Dendritic cell treated with granulocyte-macrophage colony-stimulating factor and Interleukin-4, amounts not matched to agents 40 ng/mL and 50 ng/mL, for 4 days (primary cell): ENCODE data around the gene ZNF717.
"Not testable (repeated sequence)": the region's sequence is repeated elsewhere in the genome, so short reads cannot be mapped to it uniquely, and the experiment has no call there.

Experiments used
- H3K27ac Mint-ChIP-seq: one replicate; pipeline ENCODE4 v1.8.0; 2022; ENCODE audit warnings: mild to moderate bottlenecking, mixed read lengths
- H3K27me3 Mint-ChIP-seq: one replicate; pipeline ENCODE4 v1.8.0; 2022; ENCODE audit warnings: mild to moderate bottlenecking, mixed read lengths
- H3K36me3 Mint-ChIP-seq: one replicate; pipeline ENCODE4 v1.8.0; 2022; ENCODE audit warnings: low read depth, mixed read lengths
- H3K4me1 Mint-ChIP-seq: one replicate; pipeline ENCODE4 v1.8.0; 2022; ENCODE audit warnings: low read depth, mixed read lengths
- H3K4me3 Mint-ChIP-seq: one replicate; pipeline ENCODE4 v1.8.0; 2022; ENCODE audit warnings: mild to moderate bottlenecking, moderate library complexity, mixed read lengths
- H3K9me3 Mint-ChIP-seq: one replicate; pipeline ENCODE4 v1.8.0; 2022; ENCODE audit warnings: mixed read lengths
- intact Hi-C: fragments of 100-400 bp; cut with micrococcal nuclease; formaldehyde crosslinking; loops from one replicate; pipeline ENCODE4 v1.15.0; 2022

The ZNF717 gene

GRCh38 chr3:75785081-75785755, at the start of gene ZNF717:
Gene ZNF717 (minus strand): TSS chr3:75785549. CDS start chr3:75783362, 2,187 bp downstream.
- H3K4me1 Mint-ChIP-seq = not testable (repeated sequence)
- intact Hi-C loops = loop anchor here (10.0 kb wide), 1 partner anchor 350 kb away; no protein-coding TSS in a partner anchor
- peaks cover 53% of the 10 kb centered on the region for H3K36me3 Mint-ChIP-seq
- peaks cover 64% of the 10 kb centered on the region for H3K9me3 Mint-ChIP-seq
- peak within 1 kb of the TSS; percentile 94 for H3K27ac Mint-ChIP-seq
- peak within 1 kb of the TSS; percentile 91 for H3K4me3 Mint-ChIP-seq
- H3K27me3 Mint-ChIP-seq = peaks cover 14% of the 10 kb centered on the region

GRCh38 chr3:75831076-75831475, 45.7 kb upstream of the ZNF717 start:
- H3K27me3 Mint-ChIP-seq, intact Hi-C loops, H3K36me3 Mint-ChIP-seq: not testable (repeated sequence)

GRCh38 chr3:75818019-75818418, 32.7 kb upstream of the ZNF717 start:
- H3K9me3 Mint-ChIP-seq, H3K36me3 Mint-ChIP-seq, H3K27me3 Mint-ChIP-seq, H3K4me3 Mint-ChIP-seq, H3K27ac Mint-ChIP-seq, intact Hi-C loops, H3K4me1 Mint-ChIP-seq: not testable (repeated sequence)

More at GRCh38 chr3:75831076-75831475, 45.7 kb upstream of the ZNF717 start:
- H3K4me1 Mint-ChIP-seq, H3K4me3 Mint-ChIP-seq, H3K27ac Mint-ChIP-seq: not testable (repeated sequence)
- peaks cover 28% of the 10 kb centered on the region for H3K9me3 Mint-ChIP-seq

- H3K4me3 Mint-ChIP-seq, H3K9me3 Mint-ChIP-seq, intact Hi-C loops, H3K27ac Mint-ChIP-seq, H3K4me1 Mint-ChIP-seq, H3K27me3 Mint-ChIP-seq, H3K36me3 Mint-ChIP-seq: not testable (repeated sequence)
Observed at GRCh38 chr3:75816287-75817180, 31.2 kb upstream of the ZNF717 start.

DNA sequence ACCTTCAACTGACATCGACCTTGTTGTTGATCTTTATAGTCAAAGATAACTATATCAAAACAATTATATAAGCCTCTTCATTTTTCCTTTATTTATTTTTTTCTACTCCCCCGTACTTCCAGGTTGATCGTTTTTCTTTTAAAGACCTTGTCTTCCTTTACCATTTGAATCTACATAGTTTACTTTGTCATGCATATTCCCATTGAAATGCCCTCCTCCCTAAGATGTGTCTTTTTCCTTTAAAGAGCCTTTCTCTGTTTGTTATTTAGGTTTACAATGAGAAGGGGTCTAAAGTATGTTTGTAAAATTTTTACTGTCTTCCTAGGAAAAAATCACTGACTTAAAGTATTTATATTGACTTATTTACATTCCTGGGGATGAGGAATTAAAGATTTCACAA, 29.4 kb upstream of the ZNF717 start:
- Mint-ChIP-seq H3K4me3 (no peak overlapping the region), H3K27ac (no peak overlapping the region), H3K36me3 (no peaks in the 10 kb centered on the region), H3K9me3 (peaks cover 3% of the 10 kb centered on the region), H3K4me1 (no peaks in the 10 kb centered on the region), H3K27me3 (no peaks in the 10 kb centered on the region)
- intact Hi-C loops = no loop called here

DNA sequence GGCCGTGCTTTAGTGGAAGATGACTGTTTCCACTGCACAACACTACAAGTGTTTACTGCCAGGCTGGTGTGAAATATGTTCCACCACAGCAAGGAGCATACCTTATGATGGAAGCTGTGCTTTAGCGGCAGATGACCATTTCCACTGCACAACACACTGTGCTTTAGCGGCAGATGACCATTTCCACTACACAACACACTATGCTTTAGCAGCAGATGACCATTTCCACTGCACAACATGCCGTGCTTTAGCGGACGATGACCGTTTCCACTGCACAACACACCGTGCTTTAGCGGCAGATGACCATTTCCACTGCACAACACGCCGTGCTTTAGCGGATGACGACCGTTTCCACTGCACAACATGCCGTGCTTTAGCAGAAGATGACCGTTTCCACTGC, 2.8 kb downstream of the ZNF717 start:
- Mint-ChIP-seq H3K4me3 (no peak overlapping the region), H3K4me1 (peaks cover 5% of the 10 kb centered on the region), H3K27ac (no peak overlapping the region), H3K36me3 (peaks cover 80% of the 10 kb centered on the region), H3K9me3 (peaks cover 76% of the 10 kb centered on the region), H3K27me3 (peaks cover 6% of the 10 kb centered on the region)
- intact Hi-C loops = loop anchor here (10.0 kb wide), 1 partner anchor 348 kb away; no protein-coding TSS in a partner anchor

GRCh38 chr3:75781079-75781745, 4.1 kb downstream of the ZNF717 start:
- Mint-ChIP-seq H3K27ac (no peak overlapping the region), H3K9me3 (peaks cover 76% of the 10 kb centered on the region), H3K4me3 (no peak overlapping the region), H3K4me1 (peaks cover 5% of the 10 kb centered on the region), H3K36me3 (peaks cover 90% of the 10 kb centered on the region), H3K27me3 (no peaks in the 10 kb centered on the region)
- intact Hi-C loops = loop anchor here (10.0 kb wide), 1 partner anchor 346 kb away; no protein-coding TSS in a partner anchor

DNA sequence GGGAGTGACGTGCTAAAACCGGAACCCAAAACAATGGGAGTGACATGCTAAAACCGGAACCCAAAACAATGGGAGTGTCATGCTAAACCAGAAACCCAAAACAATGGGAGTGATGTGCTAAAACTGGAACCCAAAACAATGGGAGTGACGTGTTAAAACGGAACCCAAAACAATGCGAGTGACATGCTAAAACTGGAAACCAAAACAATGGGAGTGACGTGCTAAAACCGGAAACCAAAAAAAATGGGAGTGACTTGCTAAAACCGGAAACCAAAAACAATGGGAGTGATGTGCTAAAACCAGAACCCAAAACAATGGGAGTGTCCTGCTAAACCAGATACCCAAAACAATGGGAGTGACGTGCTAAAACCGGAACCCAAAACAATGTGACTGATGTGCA, 7.6 kb downstream of the ZNF717 start:
- H3K27ac Mint-ChIP-seq, H3K4me1 Mint-ChIP-seq, H3K4me3 Mint-ChIP-seq, intact Hi-C loops, H3K27me3 Mint-ChIP-seq: not testable (repeated sequence)
- Mint-ChIP-seq H3K36me3 (peaks cover 79% of the 10 kb centered on the region), H3K9me3 (peaks cover 63% of the 10 kb centered on the region)

DNA sequence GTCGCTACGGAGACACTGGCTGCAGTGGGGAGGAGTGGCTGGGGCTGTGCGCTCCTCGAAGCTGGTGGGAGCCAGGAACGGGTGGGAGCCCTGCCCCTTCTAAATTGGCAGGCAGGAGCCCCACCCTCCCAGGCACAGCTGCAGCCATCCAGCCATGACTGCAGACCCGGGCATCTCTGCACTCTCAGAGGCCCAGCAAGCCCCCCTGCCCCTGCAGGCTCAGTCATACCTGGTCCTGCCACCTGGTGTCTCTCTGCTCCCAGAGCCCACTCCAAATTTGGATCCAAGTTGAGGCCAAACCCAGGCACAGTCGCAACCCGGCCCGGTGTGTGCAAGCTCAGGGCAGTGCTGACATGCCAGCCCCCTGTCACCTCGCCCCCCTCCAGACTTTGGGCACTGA, 13.7 kb downstream of the ZNF717 start:
- H3K4me3 Mint-ChIP-seq, intact Hi-C loops, H3K4me1 Mint-ChIP-seq, H3K27ac Mint-ChIP-seq, H3K27me3 Mint-ChIP-seq: not testable (repeated sequence)
- Mint-ChIP-seq H3K36me3 (peaks cover 69% of the 10 kb centered on the region), H3K9me3 (peaks cover 68% of the 10 kb centered on the region)

- no peak overlapping the region for H3K4me3 Mint-ChIP-seq
- intact Hi-C loops = no loop called here
- H3K4me1 Mint-ChIP-seq = no peaks in the 10 kb centered on the region
- no peaks in the 10 kb centered on the region for H3K27me3 Mint-ChIP-seq
- H3K9me3 Mint-ChIP-seq = peaks cover 95% of the 10 kb centered on the region
- peaks cover 84% of the 10 kb centered on the region for H3K36me3 Mint-ChIP-seq
- H3K27ac Mint-ChIP-seq = no peak overlapping the region
Observed at GRCh38 chr3:75768303-75769017, 16.9 kb downstream of the ZNF717 start.

- intact Hi-C loops = no loop called here
- Mint-ChIP-seq H3K27me3 (no peaks in the 10 kb centered on the region), H3K9me3 (peaks cover 85% of the 10 kb centered on the region), H3K4me1 (no peaks in the 10 kb centered on the region), H3K27ac (no peak overlapping the region), H3K36me3 (peaks cover 52% of the 10 kb centered on the region), H3K4me3 (no peak overlapping the region)
Observed at GRCh38 chr3:75737831-75738493, 47.4 kb downstream of the ZNF717 start.

- Mint-ChIP-seq H3K27ac (no peak overlapping the region), H3K27me3 (no peaks in the 10 kb centered on the region), H3K36me3 (peaks cover 39% of the 10 kb centered on the region), H3K9me3 (peaks cover 100% of the 10 kb centered on the region), H3K4me3 (no peak overlapping the region), H3K4me1 (no peaks in the 10 kb centered on the region)
- intact Hi-C loops = no loop called here
Observed at GRCh38 chr3:75727985-75728384, 57.4 kb downstream of the ZNF717 start.

DNA sequence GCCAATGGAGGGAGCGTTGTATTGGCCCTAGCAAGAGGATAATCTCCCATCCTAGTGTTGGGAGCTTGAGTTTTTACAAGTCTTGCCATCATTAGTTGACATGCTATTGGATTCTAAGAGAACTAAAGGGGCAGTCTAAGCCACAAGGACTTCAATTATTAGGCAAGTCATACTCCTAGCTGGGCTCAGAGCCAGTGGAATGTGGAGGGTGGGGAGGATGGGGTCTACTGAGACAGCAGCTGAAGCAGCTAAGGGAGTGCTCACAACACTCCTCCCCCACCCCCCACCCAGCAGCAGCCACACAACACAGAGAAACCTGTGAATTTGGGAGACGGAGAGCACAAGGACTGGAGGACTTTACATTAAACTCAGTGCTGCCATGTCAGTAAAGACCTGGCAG, 93.3 kb downstream of the ZNF717 start:
- Mint-ChIP-seq H3K4me3 (no peak overlapping the region), H3K4me1 (no peaks in the 10 kb centered on the region), H3K27ac (no peak overlapping the region), H3K36me3 (no peaks in the 10 kb centered on the region), H3K9me3 (peaks cover 11% of the 10 kb centered on the region), H3K27me3 (no peaks in the 10 kb centered on the region)
- intact Hi-C loops = no loop called here
